Breast epithelium (tissue), 3 donors: ENCODE measurements around the gene CRTC1.

ENCODE experiments used
- CTCF ChIP-seq, 3 donors: fragments of 450-650 bp; IDR thresholded peaks; one replicate each; pipeline ENCODE4 v1.5.1; 2016 to 2017; ENCODE audit warnings: antibody characterized with exemption in 3 of 3, mild to moderate bottlenecking in 3 of 3, moderate library complexity in 3 of 3
- POLR2A ChIP-seq: fragments of 450-650 bp; IDR thresholded peaks from one replicate; pipeline ENCODE4 v1.6.1; 2016; ENCODE audit warnings: antibody characterized with exemption, mild to moderate bottlenecking, moderate library complexity
- POLR2AphosphoS5 ChIP-seq, 3 donors: sonication (generic); formaldehyde crosslinking; IDR thresholded peaks; one replicate each; pipeline ENCODE4 v1.6.1; 2017; ENCODE audit warnings: antibody characterized with exemption in 3 of 3

- TF ChIP-seq CTCF (IDR thresholded peaks at IDR 0.05) (no peak), POLR2A (no peak), POLR2AphosphoS5 (IDR thresholded peaks at IDR 0.05) (no peak)
Measured at GRCh38 chr19:18796239-18796638, 112.8 kb downstream of the CRTC1 start.
